Measurements from ENCODE around the gene HMG20A.

HMG20A gene

GRCh38 chr15:77380033-77380432 lies 40.7 kb upstream of the HMG20A start:
- no peak for TF ChIP-seq SIN3A (IDR thresholded peaks at IDR 0.05; ENCODE audit: borderline replicate concordance, insufficient read depth, low read length)
- no peak for TF ChIP-seq FOXP2 (optimal IDR thresholded peaks at IDR 0.05; ENCODE audit: borderline replicate concordance, extremely low read depth, extremely low read length, insufficient read depth)
- no peak for TF ChIP-seq POLR2AphosphoS5 (IDR thresholded peaks at IDR 0.05; ENCODE audit: low read depth, low read length)
- no peak for TF ChIP-seq TAF1 (IDR thresholded peaks at IDR 0.05; ENCODE audit: borderline replicate concordance, insufficient read depth, low read length)
- TF ChIP-seq REST (IDR thresholded peaks at IDR 0.05; ENCODE audit: insufficient read depth in 1 of 2, low read depth in 2 of 2, low read length in 2 of 2), result no peak

GRCh38 chr15:77384086-77384485 lies 36.6 kb upstream of the HMG20A start:
- TF ChIP-seq SIN3A (IDR thresholded peaks at IDR 0.05; ENCODE audit: borderline replicate concordance, insufficient read depth, low read length) (no peak), POLR2AphosphoS5 (IDR thresholded peaks at IDR 0.05; ENCODE audit: low read depth, low read length) (no peak), FOXP2 (optimal IDR thresholded peaks at IDR 0.05; ENCODE audit: borderline replicate concordance, extremely low read depth, extremely low read length, insufficient read depth) (no peak), TAF1 (IDR thresholded peaks at IDR 0.05; ENCODE audit: borderline replicate concordance, insufficient read depth, low read length) (no peak), REST (IDR thresholded peaks at IDR 0.05; ENCODE audit: insufficient read depth in 1 of 2, low read depth in 2 of 2, low read length in 2 of 2) (no peak)

- TF ChIP-seq FOXP2 (optimal IDR thresholded peaks at IDR 0.05; ENCODE audit: borderline replicate concordance, extremely low read depth, extremely low read length, insufficient read depth) (no peak), TAF1 (IDR thresholded peaks at IDR 0.05; ENCODE audit: borderline replicate concordance, insufficient read depth, low read length) (no peak), POLR2AphosphoS5 (IDR thresholded peaks at IDR 0.05; ENCODE audit: low read depth, low read length) (no peak), REST (IDR thresholded peaks at IDR 0.05; ENCODE audit: insufficient read depth in 1 of 2, low read depth in 2 of 2, low read length in 2 of 2) (no peak), SIN3A (IDR thresholded peaks at IDR 0.05; ENCODE audit: borderline replicate concordance, insufficient read depth, low read length) (no peak)
Measured at GRCh38 chr15:77384589-77385359, 35.9 kb upstream of the HMG20A start.

GRCh38 chr15:77386626-77387025 lies 34.1 kb upstream of the HMG20A start:
- TF ChIP-seq REST (IDR thresholded peaks at IDR 0.05; ENCODE audit: insufficient read depth in 1 of 2, low read depth in 2 of 2, low read length in 2 of 2) (no peak), TAF1 (IDR thresholded peaks at IDR 0.05; ENCODE audit: borderline replicate concordance, insufficient read depth, low read length) (no peak), SIN3A (IDR thresholded peaks at IDR 0.05; ENCODE audit: borderline replicate concordance, insufficient read depth, low read length) (no peak), FOXP2 (optimal IDR thresholded peaks at IDR 0.05; ENCODE audit: borderline replicate concordance, extremely low read depth, extremely low read length, insufficient read depth) (no peak), POLR2AphosphoS5 (IDR thresholded peaks at IDR 0.05; ENCODE audit: low read depth, low read length) (no peak)
